HG02588 (cell line): ENCODE measurements around the gene MED26.

Experiments used
- ATAC-seq: cut with Tn5 transposase; IDR thresholded peaks from one replicate; pipeline ENCODE4 v1.9.1; 2021; ENCODE audit warnings: mild to moderate bottlenecking, moderate library complexity; ENCODE audit not compliant: unreplicated experiment

MED26 gene

DNA sequence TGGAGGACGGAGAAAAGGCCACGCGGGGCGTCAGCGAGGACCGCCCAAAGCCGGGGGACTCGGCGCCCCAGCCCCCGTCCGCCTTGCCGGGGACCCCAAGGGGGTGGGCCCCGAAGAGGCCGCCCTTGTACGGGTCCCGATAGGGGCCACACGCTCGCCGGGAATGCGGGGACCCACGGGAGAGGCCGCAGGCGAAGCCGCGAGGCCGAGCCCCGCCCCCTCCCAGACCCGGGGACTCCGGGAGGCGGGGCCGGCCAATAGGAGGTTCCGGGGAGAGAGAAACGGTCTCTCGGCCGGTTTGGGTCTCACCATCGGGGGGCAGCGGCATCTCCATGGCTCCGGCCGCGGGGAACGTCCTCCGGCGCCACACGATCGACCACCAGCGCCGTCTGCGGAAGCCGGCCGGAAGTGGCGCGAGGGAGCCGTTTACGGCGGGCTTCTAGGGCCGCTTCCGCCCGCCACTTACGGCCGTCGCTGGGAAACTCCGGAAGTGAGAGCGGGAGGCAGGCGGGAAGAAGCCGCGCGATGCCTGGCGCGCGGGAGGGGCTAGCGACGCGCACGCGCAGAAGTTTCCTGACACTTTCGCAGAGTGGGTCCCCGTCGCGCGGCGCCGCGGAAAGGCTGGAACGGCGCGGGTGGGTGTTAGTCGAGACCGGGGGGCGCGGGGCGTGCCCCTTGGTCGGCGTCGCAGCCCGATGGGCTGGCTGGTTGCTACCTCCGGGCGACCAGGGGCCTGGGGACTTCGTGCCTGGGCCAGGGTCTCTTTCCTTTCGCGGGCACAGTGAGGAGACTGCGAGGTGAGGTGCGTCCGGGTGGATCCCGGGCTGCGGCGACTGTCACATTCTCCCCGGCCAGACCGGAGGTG is 85.7 kb downstream of the MED26 start, which contains the start of gene CHERP:
Gene CHERP (minus strand): TSS at position 393 of the 865 bp plus-strand sequence. CDS start 59 bp downstream, at position 334.
- ATAC-seq: peak; percentile 72

DNA sequence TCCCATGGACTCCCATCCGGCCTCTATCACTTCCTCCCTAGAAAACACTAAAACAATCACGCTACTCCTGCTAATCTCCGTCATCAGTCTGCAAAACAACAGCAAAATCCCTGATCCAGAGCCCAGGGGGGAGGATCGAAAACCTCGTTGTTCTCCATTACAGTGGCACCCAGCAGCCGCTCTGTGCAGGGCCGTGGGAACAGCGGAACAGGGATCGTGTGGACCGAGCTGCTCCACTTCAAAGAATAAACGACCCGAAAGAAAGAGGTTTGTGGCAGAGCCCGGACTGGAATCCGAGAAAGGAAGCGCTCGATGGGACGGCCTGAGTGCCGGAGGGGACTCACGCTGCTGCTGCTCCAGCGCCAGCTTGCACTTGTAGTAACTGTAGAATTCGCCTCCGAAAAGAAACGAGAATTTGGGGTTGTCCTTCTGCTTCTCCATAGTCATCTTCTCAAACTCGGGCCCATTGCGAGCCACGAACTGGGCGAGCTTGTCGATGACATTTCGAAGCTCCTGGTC is 86.4 kb downstream of the MED26 start:
- ATAC-seq: no peak

DNA sequence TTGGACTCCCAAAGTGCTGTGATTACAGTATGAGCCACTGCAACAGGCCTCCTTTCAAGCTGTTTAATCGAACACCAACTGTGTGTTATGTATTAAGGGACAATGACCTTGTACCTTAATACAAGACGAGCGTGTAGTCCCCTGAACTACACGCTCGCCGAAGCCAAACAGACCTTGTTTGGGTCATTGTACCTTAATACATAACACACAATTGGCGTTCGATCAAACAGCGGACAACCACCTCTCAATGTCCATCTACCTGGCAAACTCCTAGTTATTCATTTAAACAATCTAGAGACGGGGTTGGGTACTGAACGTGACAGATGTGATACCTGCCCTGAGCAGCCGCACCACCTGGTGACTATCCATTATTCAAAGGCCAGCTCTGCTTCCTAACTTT is 87.1 kb downstream of the MED26 start:
- ATAC-seq: no peak

DNA sequence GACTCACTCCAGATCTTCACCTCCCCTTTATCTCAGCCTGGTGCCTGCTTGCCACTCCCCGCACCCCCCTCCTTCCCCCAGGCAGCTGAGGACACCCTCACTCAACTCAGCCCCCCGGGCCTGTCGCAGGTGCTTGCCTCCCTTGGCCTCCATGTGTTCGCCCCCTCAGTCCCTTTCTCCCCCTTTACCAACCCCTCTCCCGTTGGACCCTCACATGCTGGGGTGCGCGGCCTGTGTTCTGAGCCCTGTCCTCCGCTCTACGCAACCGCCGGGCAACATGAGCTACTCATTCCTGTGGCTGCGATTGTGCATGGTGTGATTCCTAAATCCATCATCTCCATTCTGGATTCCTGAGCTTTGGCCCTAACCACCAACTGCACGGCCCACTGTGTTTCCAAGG is 90.9 kb downstream of the MED26 start:
- no peak for ATAC-seq

DNA sequence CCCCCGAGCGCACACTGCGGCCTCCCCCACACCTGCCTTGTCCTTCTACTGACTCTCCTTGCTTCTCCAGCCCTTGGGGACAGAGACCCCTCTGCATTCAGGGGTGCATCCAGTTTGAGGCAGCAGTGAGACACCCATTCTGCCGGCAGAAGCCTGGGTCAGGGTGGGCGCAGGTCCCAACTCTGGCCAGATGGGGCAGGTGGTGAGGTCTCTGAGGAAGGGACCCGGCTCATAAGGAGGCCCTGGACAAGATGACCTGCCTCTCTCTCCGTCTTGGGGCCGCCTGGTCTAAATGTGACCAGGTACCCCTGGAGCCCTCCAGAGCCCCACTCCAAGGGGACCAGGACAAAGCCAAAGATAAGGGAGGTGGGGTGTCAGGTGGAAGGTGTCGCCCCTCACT is 91.9 kb downstream of the MED26 start:
- ATAC-seq: no peak

DNA sequence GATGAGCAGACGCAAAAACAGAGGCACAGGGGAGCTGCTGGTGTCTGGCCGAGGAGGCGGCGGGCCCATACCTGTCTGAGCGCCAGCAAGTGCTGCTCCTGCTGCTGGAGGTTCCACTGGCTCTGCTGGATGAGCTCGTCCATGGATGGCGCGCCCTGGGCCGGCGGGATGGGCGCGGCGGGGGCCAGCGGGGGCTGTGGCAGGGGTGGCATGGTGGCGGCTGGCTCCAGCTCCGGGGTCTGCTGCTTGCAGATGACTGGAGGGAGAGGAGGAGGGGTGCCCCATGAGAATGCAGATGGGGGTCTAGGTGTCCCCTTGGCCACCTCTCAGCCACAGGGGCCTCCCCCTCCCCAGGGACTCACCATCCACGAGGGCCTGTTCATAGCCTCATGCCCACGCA is 92.6 kb downstream of the MED26 start:
- no peak for ATAC-seq

DNA sequence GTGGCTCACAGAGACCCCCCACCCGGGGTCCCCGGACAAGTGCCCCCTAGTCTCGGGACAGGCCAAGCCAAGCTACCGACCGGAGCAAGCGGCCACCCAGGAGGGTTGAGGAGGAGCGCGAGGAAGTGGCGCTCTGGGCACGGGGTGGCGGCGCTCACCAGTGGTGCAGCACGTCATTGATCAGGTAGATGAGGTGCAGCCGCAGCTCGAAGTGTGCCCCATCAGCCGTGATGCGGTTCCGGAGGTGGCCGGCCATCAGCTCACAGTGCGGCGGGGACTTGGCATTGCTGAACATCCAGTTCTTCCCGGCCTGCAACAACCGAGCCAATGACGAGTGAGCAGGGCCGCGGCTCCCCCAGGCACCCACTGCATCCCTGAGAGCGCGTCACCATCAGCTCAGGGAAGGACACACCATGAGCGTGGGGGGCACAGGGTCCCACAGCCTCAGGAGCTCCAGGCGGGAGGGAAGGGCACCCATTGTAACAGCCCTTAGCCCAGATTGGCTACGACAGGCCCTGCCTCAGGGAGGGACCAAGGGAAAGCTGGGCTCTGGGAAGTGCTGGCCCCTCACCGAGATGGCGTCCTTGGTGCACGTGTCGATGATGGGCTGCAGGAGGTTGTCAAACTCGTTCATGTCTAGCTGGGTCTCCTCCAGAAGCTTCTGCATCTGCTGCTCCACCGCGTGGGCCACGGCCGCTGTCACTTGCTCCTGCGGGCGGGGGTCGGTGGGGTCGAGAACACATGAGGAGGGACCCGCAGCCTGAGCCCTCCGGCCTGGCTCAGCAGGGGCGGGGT is 95.4 kb downstream of the MED26 start:
- ATAC-seq: no peak

DNA sequence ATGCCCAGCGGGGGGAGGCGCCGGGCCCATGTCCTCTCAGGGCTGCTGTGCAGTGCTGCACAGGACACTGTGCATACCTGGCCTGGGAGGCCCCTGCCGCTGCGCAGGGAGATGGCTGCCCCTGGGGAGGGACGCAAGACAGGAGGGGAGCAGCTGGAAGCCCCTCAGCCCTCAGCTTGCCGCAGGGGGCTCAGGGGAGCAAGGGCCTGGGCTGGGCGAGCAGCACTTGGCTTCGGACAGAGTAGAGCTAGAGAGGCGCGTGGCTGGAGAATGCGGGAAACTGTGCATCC is 96.7 kb downstream of the MED26 start:
- no peak for ATAC-seq

DNA sequence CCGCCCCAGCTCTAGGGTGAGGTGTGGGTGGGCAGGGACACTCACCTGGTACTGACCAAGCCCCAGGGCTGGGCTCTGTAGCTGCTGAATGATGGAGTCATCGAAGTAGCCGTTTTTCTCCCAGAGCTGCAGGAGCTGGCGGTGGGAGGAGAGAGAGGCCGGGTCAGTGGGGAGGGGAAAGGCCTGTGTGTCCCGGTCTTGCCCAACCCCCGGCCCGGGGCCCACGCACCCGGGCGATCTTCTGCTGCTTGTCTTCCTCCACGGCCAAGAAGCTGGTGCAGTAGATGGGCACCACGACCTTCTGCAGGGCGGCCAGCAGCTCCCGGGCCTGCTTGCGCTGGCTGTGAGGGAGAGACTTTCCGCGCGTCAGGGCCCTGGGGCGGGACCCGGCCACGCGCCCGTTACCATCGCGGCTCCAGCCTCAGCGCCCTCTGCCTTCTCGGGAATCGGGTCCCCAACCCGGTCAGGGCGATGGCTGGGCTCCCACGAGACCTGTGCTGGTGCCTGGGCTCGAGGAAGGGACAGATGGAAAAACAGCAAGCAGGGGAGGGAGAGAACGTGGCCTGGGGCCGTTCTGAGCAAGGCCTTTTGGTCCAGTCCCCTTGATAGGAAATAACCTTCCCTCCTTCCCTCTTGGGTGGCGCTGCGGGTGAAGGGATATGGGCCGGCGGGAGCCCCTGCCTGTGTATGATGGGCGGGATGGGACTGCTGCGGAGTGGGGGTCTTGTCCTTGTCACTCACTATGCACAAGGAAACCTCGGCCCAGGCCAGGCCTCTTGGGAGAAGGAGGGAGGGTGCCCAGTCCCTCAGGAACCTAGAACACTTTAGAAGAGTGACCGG is 97.2 kb downstream of the MED26 start:
- no peak for ATAC-seq

DNA sequence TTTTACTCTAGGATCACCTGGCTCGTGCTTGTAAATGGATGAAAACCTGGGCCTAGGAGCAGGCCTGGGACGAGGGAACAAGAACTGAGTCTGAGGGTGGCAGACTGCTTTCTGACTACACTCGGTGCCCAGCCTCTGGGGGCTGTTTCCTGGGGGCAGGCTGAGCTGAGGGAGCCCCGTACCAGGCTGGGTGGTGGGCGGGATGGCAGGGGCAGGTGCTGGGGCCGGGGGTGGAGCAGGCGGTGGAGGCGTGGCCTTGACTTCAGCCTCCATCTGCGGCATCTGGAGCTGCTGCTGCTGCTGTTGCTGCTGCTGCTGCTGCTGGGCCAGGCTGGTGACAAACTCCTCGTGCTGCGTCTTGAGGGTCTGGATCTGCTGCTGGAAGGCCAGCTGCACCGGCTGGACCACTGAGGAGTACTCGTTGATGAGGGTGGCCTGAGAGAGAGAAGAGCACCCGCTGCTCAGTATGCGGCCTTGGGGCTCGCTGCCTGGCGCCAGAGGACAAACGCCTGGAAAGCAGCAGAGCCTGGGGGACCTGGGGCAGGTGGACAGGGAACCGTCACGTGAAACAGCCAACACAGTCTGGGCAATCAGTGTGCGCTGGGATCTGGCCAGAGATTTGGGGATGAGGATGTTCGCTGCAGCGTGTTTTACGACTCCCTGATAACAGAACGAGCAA is 98.4 kb downstream of the MED26 start:
- ATAC-seq: no peak

DNA sequence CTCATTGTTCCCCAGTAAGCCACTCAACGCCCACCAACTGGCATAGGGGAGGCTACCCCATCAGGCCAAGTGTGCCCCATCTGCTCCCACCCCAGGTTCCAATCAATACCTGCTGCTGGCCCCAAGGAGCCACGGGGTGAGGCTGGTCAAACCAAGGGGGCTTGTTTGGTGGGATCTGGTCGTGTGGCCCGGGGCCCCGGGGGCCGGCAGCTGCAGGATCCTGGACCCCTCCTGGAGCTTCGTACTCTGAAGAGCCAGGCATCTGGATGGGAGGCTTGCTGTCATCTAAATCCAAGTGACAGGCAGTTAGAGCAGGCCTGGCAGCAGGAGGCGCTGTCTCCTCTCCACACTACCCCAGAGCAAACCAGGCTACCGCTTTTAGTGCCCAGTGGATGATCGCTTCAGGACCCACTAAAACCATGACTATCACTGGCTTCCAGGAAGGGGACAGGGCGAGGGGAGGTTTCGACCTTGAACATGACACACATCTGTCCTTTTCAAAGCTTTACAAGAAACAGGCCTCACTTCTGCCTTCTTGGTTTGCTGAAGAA is 100.0 kb downstream of the MED26 start:
- ATAC-seq: no peak

DNA sequence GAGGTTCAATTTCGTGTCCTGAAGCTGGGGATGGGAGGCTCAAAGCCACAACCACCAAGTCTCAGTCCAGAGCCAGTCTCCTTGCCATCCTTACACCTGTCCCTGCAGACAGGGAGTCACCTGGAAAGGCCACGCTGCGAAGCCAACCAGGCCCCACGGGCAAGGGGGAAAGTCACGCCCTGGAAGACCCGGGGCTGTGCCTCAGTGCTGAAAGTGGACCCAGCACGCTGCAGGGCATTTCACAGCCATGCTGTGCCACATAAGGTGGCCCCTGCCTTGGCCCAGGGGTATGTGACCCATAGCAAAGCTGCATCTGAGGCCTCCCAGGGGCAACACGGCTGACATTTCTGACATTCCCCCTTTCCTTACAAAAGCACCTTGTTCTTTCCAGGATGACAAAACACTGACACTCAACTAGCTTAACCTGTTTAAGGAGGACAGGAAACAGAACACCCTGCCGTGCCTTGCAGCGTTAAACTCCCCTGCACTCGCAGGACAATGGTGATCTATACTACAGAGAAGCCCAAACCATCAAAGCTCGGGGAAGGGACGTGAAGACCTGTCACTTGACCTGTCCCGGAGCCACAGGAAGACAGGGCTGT is 100.6 kb downstream of the MED26 start:
- ATAC-seq: no peak

DNA sequence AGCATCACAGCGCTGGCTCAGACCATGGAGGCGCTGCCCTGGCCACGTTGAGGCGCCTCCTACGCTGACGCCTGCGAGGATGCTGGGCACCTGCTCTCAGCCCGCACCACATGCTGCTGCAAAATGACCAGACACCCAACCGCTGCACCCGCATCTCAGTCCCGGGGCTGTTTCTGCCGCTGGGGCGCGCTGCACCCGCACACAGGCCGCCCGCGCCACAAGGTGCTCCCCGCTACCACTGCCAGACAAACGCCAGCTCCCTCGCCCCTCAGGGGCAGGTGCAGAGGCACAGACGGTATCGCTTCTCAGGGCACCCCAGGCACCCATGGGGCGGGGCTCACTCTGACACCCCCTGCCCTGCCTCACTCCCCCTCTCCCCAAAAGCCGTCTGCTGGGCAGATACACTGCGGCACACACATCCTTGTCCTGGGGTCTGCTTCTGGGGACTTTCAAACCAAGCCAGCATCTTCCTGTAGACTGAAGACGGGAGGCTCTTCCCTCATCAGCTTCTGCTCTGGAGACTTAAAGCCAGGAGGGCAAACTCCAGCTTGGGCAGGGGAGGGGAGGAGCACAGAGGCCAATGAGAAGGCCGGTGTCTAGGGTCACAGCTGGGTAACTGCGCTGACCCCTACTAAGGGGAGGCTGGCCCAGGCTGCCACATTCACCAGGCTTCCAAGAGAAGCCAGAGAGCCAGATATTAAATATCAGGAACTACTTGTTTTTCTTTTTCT is 102.1 kb downstream of the MED26 start:
- ATAC-seq: no peak

DNA sequence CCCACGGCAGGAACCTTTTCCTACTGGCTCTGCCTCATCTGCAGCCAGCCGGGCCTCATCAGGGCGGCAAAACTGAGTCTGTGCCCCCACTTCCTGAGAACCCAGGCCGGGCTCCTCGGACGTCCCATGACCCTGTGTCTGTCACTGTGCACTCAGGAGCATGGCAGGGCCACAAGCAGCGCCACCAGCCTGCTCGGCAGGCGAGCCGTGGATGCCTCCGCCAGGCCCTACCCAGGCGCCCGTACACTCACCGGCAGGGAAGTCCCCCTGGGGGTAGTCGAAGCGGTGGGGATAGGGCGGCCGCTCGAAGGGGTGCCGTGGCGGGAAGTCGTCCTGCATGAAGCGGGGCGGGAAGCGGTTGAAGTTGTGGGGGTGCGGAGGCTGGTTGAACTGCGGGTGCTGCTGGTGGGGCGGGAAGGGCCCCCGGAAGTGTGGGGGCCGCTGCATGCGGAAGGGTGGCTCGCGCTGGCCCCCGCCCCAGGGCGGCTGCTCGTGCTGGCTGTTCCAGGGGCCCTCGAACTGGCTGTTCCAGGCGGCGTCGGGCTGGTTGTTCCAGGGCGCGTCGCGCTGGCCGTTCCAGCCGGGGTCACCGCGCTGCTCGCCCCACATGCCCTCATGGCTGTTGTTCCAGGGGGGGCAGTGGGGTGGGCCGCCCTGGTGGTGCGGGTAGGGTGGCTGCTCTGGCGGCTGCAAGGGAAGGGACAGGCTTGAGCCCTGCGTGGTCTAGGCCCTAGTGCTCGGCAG is 102.8 kb downstream of the MED26 start:
- ATAC-seq: no peak
